NOMO-1 (cell line): ENCODE data around the gene TSPAN13.

Experiments used
- DNase-seq, 2 experiments: peaks; one replicate each; lab custom pipeline; 2025; ENCODE audit not compliant: unreplicated experiment in 2 of 2; lab: John Stamatoyannopoulos, UW

The TSPAN13 gene

GRCh38 chr7:16810112-16810511 lies 56.6 kb downstream of the TSPAN13 start:
- no peak for DNase-seq

GRCh38 chr7:16810573-16810972 lies 57.0 kb downstream of the TSPAN13 start:
- no peak for DNase-seq

- DNase-seq = peak in 1 of 2 experiments; percentile 52
These were observed 58.0 kb downstream of the TSPAN13 start for GRCh38 chr7:16811551-16811950.

- no peak for DNase-seq
These were observed 59.1 kb downstream of the TSPAN13 start for GRCh38 chr7:16812542-16813231.

- DNase-seq = peak; percentile 70 to 81
These were observed 59.7 kb downstream of the TSPAN13 start for GRCh38 chr7:16813232-16813616.

GRCh38 chr7:16815001-16815400 lies 61.4 kb downstream of the TSPAN13 start:
- no peak for DNase-seq

GRCh38 chr7:16816824-16817223 lies 63.3 kb downstream of the TSPAN13 start:
- DNase-seq = peak; percentile 71 to 89

GRCh38 chr7:16817536-16817935 lies 64.0 kb downstream of the TSPAN13 start:
- DNase-seq = peak in 1 of 2 experiments; percentile 18

- no peak for DNase-seq
These were observed 65.2 kb downstream of the TSPAN13 start for GRCh38 chr7:16818732-16819131.

GRCh38 chr7:16822029-16822428 lies 68.5 kb downstream of the TSPAN13 start:
- DNase-seq = no peak

- no peak for DNase-seq
These were observed 72.5 kb downstream of the TSPAN13 start for GRCh38 chr7:16826060-16826459.

- no peak for DNase-seq
These were observed 79.8 kb downstream of the TSPAN13 start for GRCh38 chr7:16833373-16833772.
